ENCODE data around the gene GRIP2.

GRIP2 gene

DNA sequence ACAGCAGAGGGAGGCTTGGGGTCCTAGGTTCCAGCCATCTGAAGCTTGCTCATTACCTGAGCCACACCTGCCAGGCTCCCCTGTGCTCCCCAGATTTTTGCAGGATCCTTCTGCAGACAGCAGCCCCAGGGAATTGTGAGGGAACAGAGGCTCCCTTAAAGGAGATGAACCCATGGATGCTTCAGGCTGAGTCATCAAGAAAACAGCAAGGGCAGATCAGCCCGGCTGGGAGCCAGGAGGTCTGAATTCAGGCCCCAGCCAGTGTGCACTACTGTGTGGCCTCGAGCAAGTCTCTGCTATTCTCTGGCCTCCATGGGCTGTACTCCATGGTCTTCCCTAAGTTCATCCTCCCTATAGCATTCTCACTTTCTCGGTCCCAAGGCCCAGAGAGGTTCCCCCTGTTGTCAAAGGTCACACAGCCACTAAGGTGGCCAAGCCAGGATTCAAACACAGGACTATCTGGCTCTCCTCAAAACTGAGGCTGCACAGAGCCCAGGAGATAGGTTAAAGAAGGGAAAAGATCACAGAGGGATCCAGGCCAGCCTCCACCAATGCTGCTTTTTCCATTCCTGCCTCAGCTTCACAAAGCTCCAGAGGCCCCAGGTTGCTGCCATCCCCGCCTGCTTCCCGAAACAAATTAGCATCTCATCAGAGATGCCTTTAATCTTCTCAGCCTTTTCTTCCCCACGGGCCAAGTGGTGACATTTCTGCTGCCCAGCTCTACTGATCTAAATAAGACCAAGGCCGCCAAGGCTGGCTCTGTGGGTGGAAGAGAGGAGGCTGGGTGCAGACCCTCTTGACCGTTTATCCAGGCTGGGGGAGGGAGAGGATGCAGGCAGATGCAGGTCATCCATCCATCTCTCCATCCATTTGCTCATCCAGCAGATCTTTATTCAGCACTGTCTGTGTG is 21.2 kb upstream of the GRIP2 start:
- no peak for DNase-seq (ENCODE audit: low read depth in 2 of 2)

DNA sequence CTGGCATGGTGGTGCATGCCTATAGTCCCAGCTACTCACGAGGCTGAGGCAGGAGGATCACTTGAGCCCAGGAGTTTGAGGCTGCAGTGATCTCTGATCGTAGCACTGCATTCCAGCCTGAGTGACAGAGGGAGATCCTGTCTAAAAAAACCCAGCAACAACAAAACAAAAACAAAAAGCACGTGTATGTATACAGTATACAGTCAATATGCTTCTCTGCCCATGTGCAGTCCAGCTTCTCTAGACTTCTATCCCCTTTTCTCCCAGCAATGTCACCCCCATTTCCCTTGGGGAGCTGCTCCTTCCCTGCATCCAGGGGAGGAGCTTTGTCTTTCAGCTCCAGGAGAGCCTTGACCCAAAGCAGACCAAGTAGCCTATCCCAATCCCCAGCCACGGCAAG is 20.0 kb upstream of the GRIP2 start:
- DNase-seq (ENCODE audit: low read depth in 2 of 2) = no peak

DNA sequence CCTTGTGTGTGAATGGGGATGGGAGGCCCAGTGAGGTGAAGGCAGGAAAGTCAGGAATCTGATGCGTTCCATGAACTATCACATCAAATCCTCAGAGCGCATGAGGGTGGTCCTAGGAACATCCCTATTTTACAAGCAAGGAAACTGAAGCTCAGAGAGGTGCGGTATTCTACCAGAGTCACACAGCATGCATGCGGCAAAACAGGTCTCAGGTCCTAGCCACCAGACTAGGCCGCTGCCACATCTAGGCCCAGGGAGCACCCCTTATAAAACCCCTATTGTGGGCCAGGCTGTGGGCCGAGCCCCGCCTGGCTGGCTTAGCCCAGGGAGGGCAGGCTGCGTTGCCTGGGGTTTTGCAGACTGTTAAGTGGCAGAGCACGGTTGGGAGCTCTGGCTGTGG is 17.9 kb upstream of the GRIP2 start:
- no peak for DNase-seq (ENCODE audit: low read depth in 2 of 2)

DNA sequence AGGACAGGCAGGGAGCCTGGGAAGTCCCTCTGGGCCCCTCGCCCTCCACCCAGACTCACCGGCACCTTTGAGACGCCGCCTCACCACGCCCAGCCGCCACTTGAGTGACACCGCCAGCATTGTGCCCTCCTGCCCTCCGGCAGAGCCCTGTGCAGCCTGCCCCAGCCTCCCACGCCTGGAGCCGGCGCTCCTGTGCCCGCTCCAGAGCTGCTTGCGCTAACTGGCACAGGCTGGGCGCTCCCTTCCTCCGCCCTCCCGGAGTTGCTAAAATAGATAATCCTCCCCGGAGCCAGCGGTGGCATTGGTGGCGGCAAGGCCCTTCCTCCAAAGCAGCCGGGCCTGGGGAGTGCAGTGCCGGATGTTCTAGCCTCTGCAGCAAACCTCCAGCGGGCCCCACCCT is 15.7 kb upstream of the GRIP2 start:
- DNase-seq (ENCODE audit: low read depth in 2 of 2) = no peak

DNA sequence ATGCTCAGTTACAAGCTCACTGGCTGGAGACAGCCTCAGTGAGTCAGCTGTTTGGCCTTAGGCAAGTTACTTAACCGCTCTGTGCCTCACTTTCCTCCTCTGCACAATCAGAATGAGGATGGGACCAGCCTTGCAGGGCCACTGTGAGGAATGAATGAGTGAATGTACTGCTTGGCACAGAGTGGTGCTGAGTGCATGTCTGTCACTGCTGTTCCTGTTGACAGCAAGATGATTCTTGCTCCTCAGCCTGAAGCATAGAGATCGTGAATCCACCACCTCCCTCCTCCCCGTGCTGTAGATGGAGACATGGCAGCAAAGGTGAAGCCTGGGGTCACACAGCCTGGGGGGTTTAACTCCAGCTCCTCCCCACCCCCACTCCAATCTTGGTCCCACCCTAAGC is 14.6 kb upstream of the GRIP2 start:
- no peak for DNase-seq (ENCODE audit: low read depth in 2 of 2)

DNA sequence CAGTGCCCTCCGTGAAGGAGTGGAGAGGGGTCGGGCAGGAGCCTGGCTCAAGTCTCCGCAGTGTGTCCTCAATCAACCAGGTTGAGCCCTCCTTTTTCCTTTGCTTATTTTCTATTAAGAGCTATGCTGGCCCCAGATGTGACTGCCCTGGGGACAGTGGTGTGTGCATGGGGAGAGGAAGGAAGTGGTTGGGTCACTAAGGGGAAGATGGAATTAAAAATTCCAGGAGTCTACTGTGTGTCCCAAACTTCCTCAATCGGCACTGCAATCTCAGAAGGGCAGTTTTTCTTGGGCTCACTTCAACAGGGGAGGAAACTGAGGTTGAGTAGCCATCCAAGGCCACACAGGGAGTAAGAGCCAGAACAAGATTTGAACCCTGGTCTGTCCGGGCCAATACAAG is 13.7 kb upstream of the GRIP2 start:
- no peak for DNase-seq (ENCODE audit: low read depth in 2 of 2)

DNA sequence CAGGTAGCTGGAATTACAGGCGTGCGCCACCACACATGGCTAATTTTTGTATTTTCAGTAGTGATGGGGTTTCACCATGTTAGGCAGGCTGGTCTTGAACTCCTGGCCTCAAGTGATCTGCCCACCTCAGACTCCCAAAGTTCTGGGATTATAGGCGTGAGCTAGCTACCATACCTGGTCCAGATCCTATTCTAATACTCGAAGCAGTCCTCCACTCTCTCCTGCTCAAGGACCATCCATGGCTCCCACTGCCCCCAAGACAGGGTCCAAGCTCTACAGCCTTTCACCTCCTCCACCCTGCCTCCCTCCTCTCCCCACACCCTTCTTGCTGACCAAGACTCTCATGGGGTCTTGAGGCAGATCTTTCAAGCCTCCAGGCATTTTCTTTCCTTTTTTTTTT is 12.6 kb upstream of the GRIP2 start:
- no peak for DNase-seq (ENCODE audit: low read depth in 2 of 2)

DNA sequence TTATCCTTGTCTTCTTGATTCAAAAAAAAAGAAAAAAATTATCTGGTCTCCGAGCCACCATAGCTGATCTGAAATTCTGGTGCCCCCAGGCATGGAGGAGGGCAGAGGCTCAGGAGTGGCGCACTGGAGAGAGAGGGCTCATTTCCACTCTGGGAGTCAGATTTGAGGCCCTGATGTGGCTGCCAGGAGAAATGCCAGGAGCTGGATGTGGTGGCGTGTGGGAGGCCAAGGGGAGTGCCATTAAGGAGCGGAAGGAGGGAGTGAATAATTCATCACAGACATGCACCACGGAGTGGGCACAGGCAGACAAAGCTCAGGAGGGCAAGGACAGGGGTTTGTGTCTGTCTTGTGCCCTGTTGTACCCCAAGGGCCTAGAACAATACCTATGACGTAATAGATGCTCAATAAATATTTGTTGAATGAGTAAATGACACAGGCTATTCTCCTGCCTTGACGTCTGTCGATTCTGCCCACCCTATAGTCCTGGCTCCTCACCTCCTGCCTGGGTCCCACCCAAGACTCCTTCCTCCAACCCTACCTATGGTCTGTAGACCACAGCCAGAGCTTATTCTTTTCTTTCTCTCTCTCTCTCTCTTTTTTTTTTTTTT is 12.0 kb upstream of the GRIP2 start:
- DNase-seq (ENCODE audit: low read depth in 2 of 2) = no peak

DNA sequence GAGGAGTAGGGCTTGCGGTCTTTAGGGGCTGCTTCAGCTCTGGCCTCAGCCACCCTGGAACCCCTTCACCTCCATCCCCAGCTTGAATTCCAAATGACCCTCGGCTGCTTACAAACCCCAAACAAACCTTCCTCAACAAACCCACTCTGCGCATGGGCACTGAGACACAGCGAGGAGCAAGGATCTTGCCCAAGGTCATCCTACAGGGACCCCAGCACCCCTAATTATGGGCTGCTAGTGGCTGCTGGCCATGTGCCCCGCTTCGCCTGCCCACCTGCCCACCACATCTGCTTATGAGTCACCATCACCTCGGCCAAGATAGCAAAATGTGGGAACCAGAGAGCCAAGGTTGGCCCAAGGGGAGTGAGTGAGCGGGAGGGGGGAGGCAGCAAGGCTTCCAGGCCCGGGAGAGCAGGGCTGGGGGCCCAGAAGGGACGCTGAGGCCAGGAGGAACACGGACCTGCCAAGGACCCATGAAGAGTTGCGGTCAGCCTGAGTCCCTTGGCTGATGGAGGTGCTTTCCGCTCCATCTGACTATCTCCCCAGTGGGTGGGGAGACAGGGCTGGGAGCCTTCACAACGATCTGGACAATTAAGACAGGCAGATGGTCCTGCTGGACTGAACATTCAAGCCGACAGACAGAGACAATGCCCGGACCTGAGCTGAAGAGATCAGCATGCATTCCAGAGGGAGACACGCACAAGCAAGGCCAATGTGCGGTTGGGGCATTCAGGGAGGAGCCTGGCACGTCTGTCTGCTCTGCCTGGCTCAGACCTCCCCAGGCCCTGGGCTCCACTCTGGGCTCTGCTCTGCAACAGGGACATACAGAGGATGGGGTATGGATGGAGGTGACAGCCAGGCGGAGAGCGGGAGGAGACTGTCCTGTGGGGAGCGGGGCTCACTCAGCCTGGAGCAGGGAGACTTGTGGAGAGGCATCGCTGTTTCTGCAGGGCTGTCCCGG is 10.8 kb upstream of the GRIP2 start:
- no peak for DNase-seq (ENCODE audit: low read depth in 2 of 2)

DNA sequence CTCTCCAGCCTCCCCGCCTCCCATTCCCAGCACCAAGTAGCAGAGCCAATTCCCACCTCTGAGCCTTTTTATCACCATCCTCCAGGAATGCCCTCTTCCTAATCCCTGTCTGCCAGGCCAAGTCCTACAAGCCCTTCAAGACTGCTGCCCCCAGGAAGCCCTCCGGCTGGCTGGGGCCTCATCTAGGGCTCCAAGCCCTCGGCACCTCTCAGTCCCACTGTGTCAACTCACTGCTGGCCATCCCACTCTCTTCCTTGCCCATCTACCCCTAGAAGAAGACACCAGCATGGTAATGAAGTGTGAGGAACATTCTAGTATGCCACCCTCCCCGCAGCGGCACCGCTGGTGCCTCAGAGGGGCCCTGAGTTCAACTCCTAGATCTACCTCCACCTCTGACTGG is 10.0 kb upstream of the GRIP2 start:
- DNase-seq (ENCODE audit: low read depth in 2 of 2) = no peak

DNA sequence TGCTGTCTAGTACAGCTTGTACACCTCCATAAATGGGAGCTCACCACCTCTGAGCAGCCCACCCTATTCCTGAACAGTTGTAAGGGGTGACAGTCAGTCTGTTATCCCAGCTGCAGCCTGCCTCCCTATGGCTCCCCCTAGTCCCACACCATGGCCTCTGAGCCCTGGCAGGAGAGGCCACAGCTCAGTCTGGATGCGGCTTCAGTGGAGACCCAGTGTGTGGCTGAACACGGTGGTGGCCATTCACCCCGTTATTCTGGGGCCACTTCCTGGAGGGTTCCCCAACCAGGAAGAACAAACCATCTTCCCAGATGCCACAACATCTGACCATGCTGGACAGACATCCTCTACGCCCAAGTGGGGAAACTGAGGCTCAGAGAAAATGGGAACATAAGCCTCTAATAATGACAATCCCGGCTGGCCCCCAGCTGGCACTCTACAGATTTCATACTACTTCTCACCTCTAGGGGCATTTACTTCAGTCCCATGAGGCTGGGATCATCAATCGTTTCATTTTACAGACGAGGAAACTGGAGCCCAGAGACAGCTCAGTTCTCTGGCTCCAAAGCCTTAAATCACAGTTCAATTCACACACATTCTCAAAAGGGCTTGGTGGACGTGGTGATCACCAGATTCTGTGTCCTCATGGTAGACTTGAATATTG is 9.2 kb upstream of the GRIP2 start:
- no peak for DNase-seq (ENCODE audit: low read depth in 2 of 2)

DNA sequence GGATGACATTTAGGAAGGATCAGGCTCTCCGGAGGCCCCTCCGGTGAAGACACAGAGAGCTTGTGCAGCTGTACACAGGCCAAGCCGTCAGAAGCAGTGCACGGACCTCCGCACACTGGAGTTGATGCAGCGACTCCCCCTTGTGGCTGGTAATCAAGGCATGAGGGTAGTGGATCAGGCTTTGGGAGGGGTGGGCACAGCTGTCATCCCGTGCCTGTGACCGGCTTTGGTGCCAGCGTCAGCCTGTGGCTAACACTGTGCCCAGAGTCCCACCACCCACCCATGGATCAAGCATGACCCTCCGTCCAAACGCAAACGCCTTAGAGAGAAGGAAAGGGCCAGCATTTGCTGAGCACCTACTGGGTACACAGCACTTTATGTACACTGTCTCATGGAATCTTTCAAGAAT is 8.2 kb upstream of the GRIP2 start:
- DNase-seq (ENCODE audit: low read depth in 2 of 2) = peak in 1 of 2 donors; percentile 7

DNA sequence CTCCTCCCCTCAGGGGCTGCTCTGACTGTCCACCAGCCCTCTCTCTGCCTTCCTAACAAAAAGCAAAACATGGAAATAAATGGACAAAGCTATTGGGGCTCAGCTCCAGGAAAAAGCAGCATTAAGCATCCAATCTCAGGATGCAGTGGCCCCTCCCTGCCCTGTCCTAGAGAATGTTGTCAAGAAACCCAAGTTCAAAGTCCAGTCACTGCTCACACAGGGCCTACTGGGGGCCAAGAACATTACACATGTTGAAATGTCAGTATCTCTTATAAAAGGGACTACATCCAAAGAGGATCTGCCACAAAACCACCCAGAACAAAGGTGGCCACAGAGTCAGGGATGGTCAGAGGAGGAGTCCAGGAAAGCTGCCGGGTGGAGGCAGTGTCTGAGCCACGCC is 7.6 kb upstream of the GRIP2 start:
- no peak for DNase-seq (ENCODE audit: low read depth in 2 of 2)

DNA sequence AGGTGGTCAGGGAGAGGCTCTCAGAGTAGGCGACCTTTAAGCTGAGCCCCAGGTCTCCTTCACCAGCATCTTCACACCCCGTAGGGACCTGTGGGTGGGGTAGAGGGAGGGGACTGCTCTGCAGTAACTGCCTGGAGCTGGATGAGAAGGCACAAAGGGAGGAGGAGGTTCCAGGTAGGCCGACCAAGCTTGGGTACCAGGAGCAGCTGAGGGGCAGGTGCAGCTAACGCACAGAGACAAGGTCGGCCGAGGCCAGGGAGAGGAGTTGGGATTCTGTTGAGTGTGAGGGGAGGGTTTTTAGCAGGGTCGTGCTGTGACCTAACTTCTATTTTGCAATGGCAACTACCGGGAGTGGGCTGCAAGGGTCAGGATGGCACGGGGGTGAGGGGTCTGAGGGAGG is 5.9 kb upstream of the GRIP2 start:
- DNase-seq (ENCODE audit: low read depth in 2 of 2) = no peak

DNA sequence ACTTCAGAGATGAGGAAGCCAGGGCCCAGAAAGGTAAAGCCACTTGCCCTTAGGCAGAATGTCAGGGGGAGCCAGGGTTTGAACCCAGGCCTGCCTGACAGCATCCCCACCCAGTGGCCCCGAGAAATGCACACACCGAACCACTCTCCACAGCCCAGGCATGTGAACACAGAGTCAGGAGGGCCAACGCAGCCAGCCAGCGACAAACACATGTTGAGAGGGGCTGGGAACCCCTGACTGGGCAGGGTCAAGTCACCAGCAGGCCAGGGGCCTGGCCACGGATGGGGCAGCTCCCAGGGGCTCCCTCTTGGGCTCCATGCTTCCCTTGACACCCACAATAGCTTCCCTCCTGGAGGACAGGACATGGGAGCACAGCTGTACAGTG is 5.1 kb upstream of the GRIP2 start:
- DNase-seq (ENCODE audit: low read depth in 2 of 2) = no peak

DNA sequence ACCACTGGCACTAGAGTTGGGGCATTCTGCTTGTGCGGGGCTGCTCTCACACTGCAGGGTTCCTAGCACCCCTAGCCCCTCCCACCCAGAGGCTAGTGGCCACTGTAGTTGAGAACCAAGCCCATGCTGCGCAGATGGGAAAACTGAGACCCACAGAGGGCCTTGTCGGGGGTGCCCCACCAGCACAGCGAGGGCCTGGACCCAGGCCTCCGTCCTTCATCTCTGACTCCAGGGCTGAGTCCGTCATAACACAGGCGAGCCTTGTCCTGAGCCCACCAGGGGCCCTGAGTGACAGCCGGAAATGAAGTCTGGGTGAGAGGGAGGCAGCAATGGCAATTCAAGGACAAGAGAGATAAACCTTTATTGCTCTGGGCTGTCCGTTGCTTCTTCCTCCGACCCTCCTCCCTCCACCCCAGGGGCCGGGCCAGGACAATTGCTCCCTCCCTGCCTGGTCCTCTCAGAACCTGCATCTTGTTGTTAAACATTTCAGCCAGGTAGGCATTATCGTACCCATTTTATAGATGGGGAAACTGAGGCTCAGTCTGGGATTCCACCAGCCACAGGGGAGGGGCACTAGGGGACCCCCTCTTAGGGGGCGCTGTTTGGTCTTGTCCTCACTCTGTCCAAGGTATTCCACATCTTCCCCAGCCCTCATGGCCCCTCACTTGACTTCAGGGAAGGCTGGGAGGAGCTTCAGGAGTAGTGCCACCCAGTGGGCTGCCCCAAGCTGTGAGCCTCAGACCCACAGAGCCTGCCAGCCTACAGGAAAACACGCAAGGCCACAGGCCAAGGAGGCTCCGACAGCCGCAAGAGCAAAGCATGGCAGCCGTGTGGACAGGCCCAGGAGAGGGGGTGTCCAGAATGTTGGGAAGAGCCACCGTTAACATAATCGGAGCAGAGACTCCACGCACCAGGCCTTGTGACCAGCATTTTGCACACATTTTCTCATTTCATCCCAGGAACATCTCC is 4.4 kb upstream of the GRIP2 start:
- no peak for DNase-seq (ENCODE audit: low read depth in 2 of 2)

DNA sequence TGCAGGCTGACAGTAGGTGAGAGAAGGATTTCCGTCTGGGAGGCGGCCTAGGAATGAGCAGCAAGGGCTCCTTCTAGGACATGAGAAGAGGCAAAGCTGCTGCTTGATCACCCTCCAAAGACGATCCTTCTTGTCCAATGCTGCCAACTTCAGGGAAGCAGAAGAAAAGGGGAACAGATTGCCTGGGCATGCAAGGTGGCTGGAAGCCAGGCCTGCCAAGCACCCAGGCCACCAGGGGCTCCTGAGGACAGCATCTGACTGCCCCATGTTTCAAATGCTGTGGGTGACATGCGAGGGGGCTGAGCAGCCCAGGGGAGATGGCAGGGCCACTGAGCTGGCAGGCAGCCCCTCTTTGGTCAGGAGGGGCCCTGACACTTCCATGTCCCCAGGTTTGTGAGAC is 3.3 kb upstream of the GRIP2 start:
- no peak for DNase-seq (ENCODE audit: low read depth in 2 of 2)

DNA sequence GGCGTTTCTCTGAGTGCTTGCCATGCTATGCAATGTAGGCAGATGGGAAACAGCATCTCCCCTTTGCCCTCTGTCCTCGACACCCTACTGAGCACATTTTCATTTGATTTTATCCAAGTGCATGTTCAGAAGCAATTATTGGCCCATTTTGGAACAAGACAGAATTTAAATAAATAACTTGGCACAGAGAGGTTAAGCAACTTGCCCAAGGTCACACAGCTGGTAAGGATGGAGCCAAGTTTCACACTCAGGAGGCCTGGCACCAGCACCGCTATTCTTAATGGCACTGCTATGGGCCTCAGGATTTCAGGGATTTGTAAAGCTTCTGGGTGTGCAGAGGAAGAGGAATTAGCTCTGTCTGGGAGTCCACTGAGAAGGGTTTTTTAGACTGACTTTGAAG is 2.5 kb upstream of the GRIP2 start:
- DNase-seq (ENCODE audit: low read depth in 2 of 2) = no peak

DNA sequence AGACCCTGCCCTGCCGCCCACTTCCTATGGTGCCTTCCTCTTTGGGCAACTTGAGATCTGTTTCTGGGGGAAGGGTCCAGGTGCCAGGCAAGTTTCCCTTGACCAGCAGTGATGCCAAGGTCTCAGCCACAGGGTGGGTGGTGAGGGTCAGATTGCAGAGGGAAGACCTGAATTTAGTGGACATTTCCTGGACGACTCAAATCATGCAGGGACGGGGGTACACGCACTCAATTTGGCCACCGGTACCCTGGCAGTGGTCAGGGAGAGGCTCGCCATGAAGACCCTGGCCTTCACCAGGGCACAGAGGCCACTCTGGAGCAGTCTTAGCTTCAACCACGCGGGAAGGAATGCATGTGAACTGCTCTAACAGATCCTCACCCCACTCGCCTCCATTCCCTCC is 1.5 kb upstream of the GRIP2 start:
- DNase-seq (ENCODE audit: low read depth in 2 of 2) = no peak

DNA sequence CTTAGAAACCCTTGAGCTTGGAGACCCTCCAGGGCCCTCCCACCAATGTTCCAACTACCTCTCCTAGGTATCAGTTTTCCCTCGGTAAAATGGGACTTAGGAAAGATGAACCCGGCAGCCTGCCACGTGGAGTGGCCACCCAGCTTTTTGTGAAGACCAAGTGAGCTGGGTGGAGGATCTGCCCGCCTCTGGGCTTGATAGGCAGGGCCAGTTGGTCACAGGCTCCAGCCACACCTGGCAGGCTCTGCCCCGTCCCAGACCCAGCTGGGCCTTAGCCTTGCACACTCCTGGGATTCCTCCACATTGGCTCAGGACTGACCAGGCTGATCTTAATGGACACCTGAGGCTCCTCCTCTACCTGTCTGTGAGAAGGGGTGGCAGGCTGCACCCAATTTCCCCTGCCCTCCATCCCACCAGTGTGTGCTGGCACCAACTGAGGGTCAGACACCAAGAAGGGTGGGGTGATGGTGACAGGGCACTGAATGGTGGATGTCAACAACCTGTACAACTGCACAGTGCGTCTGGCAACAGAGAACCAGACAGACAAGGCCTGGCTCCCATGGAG is 761 bp upstream of the GRIP2 start:
- DNase-seq (ENCODE audit: low read depth in 2 of 2) = no peak

Measured in stimulated activated CD4-positive, alpha-beta T cell treated with anti-CD3 and anti-CD28 coated beads, Interleukin-1b, Interleukin-23, amount 100 ng/mL, for 1 hour (primary cell).